Measurements from ENCODE around the gene MYH10.

Gene MYH10

GRCh38 chr17:8649157-8650118 lies 18.9 kb upstream of the MYH10 start:
- DNase-seq (ENCODE audit: low read depth in 3 of 3), result no peak

GRCh38 chr17:8647956-8648355 lies 17.4 kb upstream of the MYH10 start:
- no peak for DNase-seq (ENCODE audit: low read depth in 3 of 3)

- DNase-seq (ENCODE audit: low read depth in 3 of 3), result no peak
These were observed 16.7 kb upstream of the MYH10 start for GRCh38 chr17:8647202-8647601.

- DNase-seq (ENCODE audit: low read depth in 3 of 3), result no peak
These were observed 14.0 kb upstream of the MYH10 start for GRCh38 chr17:8644507-8644902.

DNA sequence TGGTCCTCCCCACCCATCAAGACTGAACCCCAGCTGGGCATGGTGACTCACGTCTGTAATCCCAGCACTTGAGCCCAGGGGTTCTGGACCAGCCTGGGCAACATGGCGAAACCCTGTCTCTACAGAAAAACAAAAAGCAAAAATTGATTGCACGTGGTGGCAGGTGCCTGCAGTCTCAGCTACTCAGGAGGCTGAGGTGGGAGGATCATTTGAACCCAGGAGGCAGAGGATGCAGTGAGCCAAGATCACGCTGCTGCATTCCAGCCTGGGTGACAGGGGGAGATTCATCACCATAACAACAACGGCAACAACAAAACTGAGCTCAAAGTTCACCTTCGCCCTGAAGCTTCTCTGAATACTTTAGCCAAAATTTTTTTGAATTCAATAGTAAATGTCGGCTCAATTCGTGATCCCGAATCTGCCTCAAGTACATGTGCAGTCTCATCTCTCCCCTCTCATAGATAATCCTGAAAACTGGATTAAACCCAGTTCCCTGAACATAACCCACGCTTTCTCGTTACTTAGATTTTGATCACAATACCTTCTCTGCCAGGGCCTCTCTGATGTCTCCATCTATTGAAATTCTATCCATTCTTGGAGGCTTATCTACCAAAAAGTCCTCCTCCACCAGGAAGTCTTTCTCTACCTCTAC lies 13.5 kb upstream of the MYH10 start:
- no peak for DNase-seq (ENCODE audit: low read depth in 3 of 3)

- no peak for DNase-seq (ENCODE audit: low read depth in 3 of 3)
These were observed 9.2 kb upstream of the MYH10 start for GRCh38 chr17:8639709-8640108.

GRCh38 chr17:8632061-8632460 lies 1.5 kb upstream of the MYH10 start:
- no peak for DNase-seq (ENCODE audit: low read depth in 3 of 3)

DNA sequence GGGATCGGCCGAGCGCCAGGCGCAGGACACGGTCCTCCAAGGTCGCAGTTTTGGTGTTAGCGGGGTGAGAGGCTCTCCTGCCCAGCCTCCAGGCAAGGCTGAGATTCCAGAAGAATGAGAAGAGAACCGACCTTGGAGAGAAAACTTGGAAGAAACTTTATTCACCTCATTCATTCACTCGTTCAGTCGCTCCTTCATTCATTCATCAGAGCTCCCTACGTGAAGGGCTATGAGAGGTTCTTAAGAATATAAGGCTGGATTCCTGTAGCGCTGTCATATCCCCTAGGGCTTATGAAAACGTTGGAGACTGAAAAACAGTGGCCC lies 991 bp upstream of the MYH10 start:
- DNase-seq (ENCODE audit: low read depth in 3 of 3), result no peak

DNA sequence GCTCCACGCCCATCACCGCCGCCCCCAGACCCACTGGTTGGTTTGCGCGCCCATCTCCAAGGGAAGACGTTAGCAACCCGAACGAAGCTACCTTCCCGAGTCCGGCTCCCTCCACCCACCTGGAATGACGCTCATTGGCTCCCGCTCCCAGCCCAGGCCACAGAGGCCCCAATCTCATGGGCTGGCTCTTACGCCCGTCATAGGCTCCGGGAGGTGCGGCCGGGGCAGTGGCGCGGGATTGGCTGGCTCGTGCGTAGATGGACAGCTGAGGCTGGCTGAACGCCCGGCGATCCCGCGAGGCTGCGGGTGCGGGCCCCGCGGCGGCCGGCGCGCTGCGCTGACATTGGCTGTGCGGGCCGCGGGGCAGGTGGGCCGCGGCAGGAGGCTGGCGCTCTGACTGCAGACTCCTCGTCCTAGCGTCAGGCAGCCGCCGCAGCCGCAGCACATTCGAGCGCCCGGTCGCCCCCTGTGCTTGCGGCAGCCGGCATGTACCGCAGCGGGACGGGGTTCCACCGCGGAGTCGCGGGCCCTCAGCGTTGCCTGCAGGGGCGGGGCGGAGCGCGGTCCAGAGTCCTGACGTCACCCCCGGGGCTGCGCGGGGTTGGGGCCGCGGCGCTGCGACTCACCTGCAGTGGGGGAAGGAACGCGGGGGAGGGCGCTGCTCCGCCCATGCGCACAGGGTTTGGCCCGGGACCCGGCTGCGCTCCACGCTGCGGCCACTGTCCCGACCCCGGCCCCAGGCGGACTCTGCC lies 453 bp upstream of the MYH10 start:
- peak; percentile 85 to 91 (median 87) for DNase-seq (ENCODE audit: low read depth in 3 of 3)

GRCh38 chr17:8629371-8630226 lies 926 bp downstream of the MYH10 start:
- DNase-seq (ENCODE audit: low read depth in 3 of 3), result peak in 1 of 3 donors; percentile 20

DNA sequence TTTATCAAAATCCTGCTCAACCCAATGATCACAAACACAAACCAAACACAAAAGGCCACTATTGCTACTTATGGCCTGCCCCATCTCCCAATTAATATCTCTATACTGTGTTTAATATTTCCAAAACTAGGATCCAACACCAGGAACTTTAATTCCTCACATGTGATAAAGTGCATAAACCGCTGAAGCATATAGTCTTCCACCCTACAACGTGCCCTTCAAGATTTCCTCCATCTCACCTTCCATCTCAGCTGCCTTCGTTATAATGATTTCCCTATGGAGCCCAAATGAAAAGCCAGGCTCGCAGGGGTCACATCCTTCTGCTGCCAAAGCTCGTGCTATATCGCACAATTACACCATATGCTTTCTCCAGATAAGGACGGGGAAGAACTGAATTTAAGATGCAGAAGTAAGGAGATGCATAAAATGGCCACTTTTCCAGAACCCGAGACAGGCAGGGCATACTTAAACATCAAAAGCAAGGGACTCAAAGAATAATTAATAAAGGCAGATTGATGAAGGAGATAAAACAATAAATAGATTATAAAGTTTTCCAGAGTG lies 1.8 kb downstream of the MYH10 start:
- DNase-seq (ENCODE audit: low read depth in 3 of 3), result no peak

GRCh38 chr17:8628172-8628571 lies 2.4 kb downstream of the MYH10 start:
- DNase-seq (ENCODE audit: low read depth in 3 of 3), result no peak

DNA sequence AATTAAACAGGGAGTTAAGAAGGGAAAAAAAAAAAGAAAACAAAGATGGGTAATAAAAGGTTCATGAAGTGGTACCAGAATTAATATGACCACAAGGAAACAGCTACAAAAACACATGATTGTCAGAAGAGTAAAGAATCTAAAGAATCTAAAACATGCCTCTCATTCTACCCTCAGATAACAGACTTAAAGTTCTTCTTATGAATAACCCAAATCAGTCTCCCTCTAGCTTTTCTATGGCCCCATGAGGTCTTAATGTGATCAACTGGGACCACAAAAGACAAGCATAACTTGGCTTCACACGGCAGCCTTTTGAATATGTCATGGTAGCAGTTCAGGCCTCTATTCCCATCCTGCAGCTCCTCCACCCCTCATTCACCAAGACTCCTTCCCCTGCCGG lies 6.9 kb downstream of the MYH10 start:
- no peak for DNase-seq (ENCODE audit: low read depth in 3 of 3)

DNA sequence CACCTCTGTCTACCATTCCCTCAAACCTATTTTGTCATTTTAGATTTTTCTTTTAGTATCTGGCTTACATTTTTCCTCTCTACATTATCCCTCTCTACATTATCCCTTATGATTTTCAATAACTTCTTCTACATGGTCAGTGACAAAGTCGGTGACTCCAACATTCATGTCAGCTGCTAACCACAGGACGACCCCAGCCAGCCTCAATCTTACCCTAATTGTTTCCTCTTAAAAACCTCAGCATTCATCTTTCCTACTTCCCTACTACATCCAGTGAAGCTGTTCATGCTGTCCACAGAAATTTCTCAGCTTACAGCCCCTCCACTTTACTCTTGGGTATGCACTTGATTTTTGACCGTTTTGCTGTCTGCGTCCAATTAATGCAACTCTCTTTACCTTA lies 8.3 kb downstream of the MYH10 start:
- no peak for DNase-seq (ENCODE audit: low read depth in 3 of 3)

- no peak for DNase-seq (ENCODE audit: low read depth in 3 of 3)
These were observed 8.9 kb downstream of the MYH10 start for GRCh38 chr17:8621585-8621984.

DNA sequence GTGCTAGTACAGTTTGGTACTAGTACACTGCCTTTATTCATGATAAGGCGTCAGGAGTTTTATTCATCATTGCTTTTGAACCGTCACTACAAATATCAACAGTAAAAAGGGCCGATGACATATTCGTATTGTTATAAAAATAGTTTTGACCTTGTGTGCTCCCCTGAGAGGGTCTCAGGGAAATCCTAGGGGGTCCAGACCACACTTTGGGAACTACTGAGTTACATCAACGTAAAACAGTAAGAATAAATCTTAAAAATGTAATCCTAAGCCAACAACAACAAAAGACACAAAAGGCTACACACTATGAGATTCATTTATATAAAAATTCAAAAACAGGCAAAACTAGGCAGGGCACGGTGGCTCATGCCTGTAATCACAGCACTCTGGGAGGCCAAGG lies 11.2 kb downstream of the MYH10 start:
- no peak for DNase-seq (ENCODE audit: low read depth in 3 of 3)

GRCh38 chr17:8618825-8619224 lies 11.7 kb downstream of the MYH10 start:
- no peak for DNase-seq (ENCODE audit: low read depth in 3 of 3)

DNA sequence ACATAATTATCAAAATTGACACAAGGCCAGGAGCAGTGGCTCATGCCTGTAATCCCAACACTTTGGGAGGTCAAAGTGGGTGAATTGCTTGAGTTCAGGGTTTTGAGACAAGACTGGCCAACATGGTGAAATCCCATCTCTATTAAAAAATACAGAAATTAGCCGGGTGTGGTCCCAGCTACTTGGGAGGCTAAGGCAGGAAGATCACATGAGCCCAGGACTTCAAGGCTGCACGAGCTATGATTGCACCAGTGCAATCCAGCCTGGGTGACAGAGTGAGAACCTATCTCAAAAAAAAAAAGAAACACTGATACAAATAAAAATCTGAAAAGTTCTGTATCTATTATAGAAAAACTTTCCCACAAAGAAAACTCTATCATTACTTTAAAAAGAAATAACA lies 15.5 kb downstream of the MYH10 start:
- no peak for DNase-seq (ENCODE audit: low read depth in 3 of 3)

- DNase-seq (ENCODE audit: low read depth in 3 of 3), result no peak
These were observed 18.8 kb downstream of the MYH10 start for GRCh38 chr17:8611619-8612298.

DNA sequence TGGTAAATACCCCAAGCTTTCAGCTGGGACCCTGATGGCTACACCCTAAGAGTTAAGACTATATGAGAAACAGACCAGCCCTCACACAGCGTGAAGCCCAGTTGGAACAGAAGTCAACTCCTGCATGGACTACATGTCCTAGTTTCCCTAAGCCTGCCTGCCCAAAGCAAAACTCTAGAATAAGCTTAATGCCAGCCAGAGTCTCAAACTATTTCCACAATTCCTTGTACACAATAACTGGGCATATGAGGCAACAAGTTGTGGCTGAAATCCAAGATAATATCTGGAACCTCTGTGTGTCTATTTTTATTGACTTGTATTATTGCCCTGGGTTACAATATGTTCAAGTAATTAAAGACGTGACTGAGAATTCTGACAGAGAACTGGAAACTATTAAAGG lies 19.4 kb downstream of the MYH10 start:
- no peak for DNase-seq (ENCODE audit: low read depth in 3 of 3)

DNA sequence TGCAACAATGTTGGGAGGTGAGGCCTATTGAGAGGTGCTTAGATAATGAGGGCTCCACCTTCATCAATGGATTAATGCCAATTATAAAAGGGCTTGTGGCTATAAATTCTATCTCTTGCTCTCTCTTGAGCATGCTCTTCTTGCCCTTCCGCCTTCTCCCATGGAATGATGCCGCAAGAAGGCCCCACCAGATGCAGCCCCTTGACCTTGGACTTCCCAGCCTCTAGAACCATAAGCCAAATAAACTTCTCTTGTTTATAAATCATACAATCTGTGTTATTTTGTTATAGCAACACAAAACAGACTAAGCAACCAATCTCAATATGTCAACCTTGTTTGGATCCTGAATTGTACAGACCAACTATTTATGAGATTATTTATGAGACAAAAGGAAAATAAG lies 20.0 kb downstream of the MYH10 start:
- no peak for DNase-seq (ENCODE audit: low read depth in 3 of 3)
